GM12892 (cell line): ENCODE measurements around the gene MGLL.

Experiments used
- POLR2A ChIP-seq: IDR thresholded peaks from 2 replicates; pipeline ENCODE4 v1.6.1; 2011; ENCODE audit warnings: low read depth, low read length, control low read depth
- POLR2AphosphoS5 ChIP-seq: IDR thresholded peaks from 2 replicates; pipeline ENCODE4 v1.6.1; 2011; ENCODE audit warnings: low read depth, low read length, control low read depth
- TAF1 ChIP-seq: IDR thresholded peaks from 2 replicates; pipeline ENCODE4 v1.6.1; 2011; ENCODE audit warnings: low read depth, mild to moderate bottlenecking, control low read depth, low read length, borderline replicate concordance

GRCh38 chr3:127858937-127859336 lies 36.6 kb upstream of the MGLL start:
- TF ChIP-seq POLR2AphosphoS5: no peak
- no peak for TF ChIP-seq POLR2A
- TF ChIP-seq TAF1: no peak
